H1 (cell line): ENCODE data around the gene HMGB4. TPM values are rescaled to one million over a fixed set of nuclear protein-coding genes. Genes with fewer than 3 reads are reported as not detected.

Experiments
- CTCF ChIA-PET: fragments of 300-600 bp; sonication (Branson Sonifier 250); formaldehyde crosslinking; loops from one replicate; lab custom pipeline; 2021; ENCODE audit not compliant: partially characterized antibody; lab: Charles Lee
- POLR2A ChIA-PET: fragments of 300-600 bp; sonication (Branson Sonifier 250); formaldehyde crosslinking; loops from one replicate; lab custom pipeline; 2021; ENCODE audit warnings: inconsistent platforms; ENCODE audit not compliant: partially characterized antibody; lab: Charles Lee
- DNase-seq, 2 experiments: peaks; one replicate each; pipeline versions ENCODE4 v3.0.0 to v3.0.0-alpha.2; 2010 to 2022; ENCODE audit warnings: low spot score in 2 of 2, low read depth in 1 of 2, mixed read lengths in 1 of 2
- FAIRE-seq: peaks from 2 replicates; lab custom pipeline; 2011; peaks lifted over from hg19 to GRCh38; lab: Jason Lieb, UNC
- H2AFZ ChIP-seq: 2 replicates; pipeline ENCODE4 v1.8.1; 2012; ENCODE audit warnings: low read length, inconsistent platforms
- H2AK5ac ChIP-seq: 2 replicates; pipeline ENCODE4 v1.6.1; 2013; ENCODE audit warnings: low read depth, low read length
- H2BK120ac ChIP-seq: replicated peaks from 2 replicates; pipeline ENCODE3; 2013; ENCODE audit warnings: low read depth, low read length, inconsistent platforms
- H2BK12ac ChIP-seq: 2 replicates; pipeline ENCODE4 v1.6.1; 2013; ENCODE audit warnings: low read depth, low read length
- H2BK15ac ChIP-seq: 2 replicates; pipeline ENCODE4 v1.6.1; 2013; ENCODE audit warnings: low read length
- H2BK20ac ChIP-seq: 2 replicates; pipeline ENCODE4 v1.6.1; 2013; ENCODE audit warnings: low read length
- H2BK5ac ChIP-seq: 2 replicates; pipeline ENCODE4 v1.6.1; 2013; ENCODE audit warnings: low read depth, low read length
- H3K14ac ChIP-seq: 2 replicates; pipeline ENCODE4 v1.6.1; 2013; ENCODE audit warnings: inconsistent platforms; ENCODE audit not compliant: insufficient read length
- H3K18ac ChIP-seq: 2 replicates; pipeline ENCODE4 v1.6.1; 2013; ENCODE audit warnings: low read length; ENCODE audit errors: extremely low read depth
- H3K23ac ChIP-seq: 2 replicates; pipeline ENCODE4 v1.6.1; 2013; ENCODE audit warnings: inconsistent platforms; ENCODE audit not compliant: insufficient read length
- H3K23me2 ChIP-seq: 2 replicates; pipeline ENCODE4 v1.6.1; 2013; ENCODE audit warnings: low read depth, low read length
- H3K27ac ChIP-seq: 2 replicates; pipeline ENCODE4 v1.6.1; 2011; ENCODE audit warnings: low read depth, low read length, inconsistent platforms
- H3K27me3 ChIP-seq, 4 experiments: replicated peaks in 1 of 4; 1 replicate in 1 of 4; 2 replicates in 3 of 4; pipeline versions ENCODE4 v1.6.1 to v1.8.1; 2011 to 2013; ENCODE audit warnings: low read length in 3 of 4, mild to moderate bottlenecking in 3 of 4, inconsistent platforms in 2 of 4, mixed read lengths in 2 of 4, moderate library complexity in 1 of 4; ENCODE audit not compliant: control insufficient read depth in 3 of 4, insufficient read depth in 3 of 4; ENCODE audit errors: extremely low read depth in 1 of 4
- H3K36me3 ChIP-seq, 4 experiments: 2 replicates each; pipeline versions ENCODE4 v1.6.1 to v1.8.1; 2011 to 2013; ENCODE audit warnings: mild to moderate bottlenecking in 4 of 4, low read length in 3 of 4, moderate library complexity in 2 of 4, control low read depth in 1 of 4, inconsistent platforms in 1 of 4; ENCODE audit not compliant: insufficient read depth in 4 of 4, control insufficient read depth in 2 of 4
- H3K4ac ChIP-seq: replicated peaks from 2 replicates; pipeline ENCODE3; 2013; ENCODE audit warnings: low read length, low read depth, mixed read lengths, inconsistent platforms; ENCODE audit not compliant: insufficient read length
- H3K4me1 ChIP-seq, 4 experiments: replicated peaks in 1 of 4; 1 replicate in 1 of 4; 2 replicates in 3 of 4; pipeline versions ENCODE4 v1.6.1 to v1.8.1; 2011 to 2013; ENCODE audit warnings: low read length in 3 of 4, inconsistent platforms in 2 of 4, mixed read lengths in 1 of 4; ENCODE audit not compliant: insufficient read depth in 4 of 4, control insufficient read depth in 3 of 4
- H3K4me2 ChIP-seq, 2 experiments: 2 replicates each; pipeline versions ENCODE4 v1.6.1 to v1.8.1; 2011 to 2013; ENCODE audit warnings: low read depth in 2 of 2, low read length in 2 of 2, control low read depth in 1 of 2, inconsistent platforms in 1 of 2, mild to moderate bottlenecking in 1 of 2; ENCODE audit not compliant: insufficient read depth in 1 of 2
- H3K4me3 ChIP-seq, 4 experiments: fragments of 200-600, 300-600 bp in 1 of 4; sonication (generic), shearing (Covaris generic), sonication (Bioruptor Twin) in 1 of 4; 2 replicates each; pipeline versions ENCODE4 v1.5.1 to v1.8.1; 2011 to 2016; ENCODE audit warnings: low read length in 4 of 4, low read depth in 3 of 4, control low read depth in 2 of 4, inconsistent platforms in 2 of 4, mild to moderate bottlenecking in 2 of 4, mixed read lengths in 1 of 4, moderate library complexity in 1 of 4; ENCODE audit not compliant: insufficient read depth in 2 of 4; ENCODE audit errors: extremely low read depth in 1 of 4
- H3K56ac ChIP-seq: replicated peaks from 2 replicates; pipeline ENCODE3; 2013; ENCODE audit warnings: low read depth, mild to moderate bottlenecking, mixed read lengths, low read length, inconsistent platforms; ENCODE audit not compliant: insufficient read length
- H3K79me1 ChIP-seq: 2 replicates; pipeline ENCODE4 v1.6.1; 2013; ENCODE audit warnings: low read depth, low read length, control low read depth
- H3K79me2 ChIP-seq, 2 experiments: 2 replicates each; pipeline versions ENCODE4 v1.6.1 to v1.8.1; 2012 to 2013; ENCODE audit warnings: low read length in 2 of 2, mild to moderate bottlenecking in 2 of 2, inconsistent platforms in 1 of 2; ENCODE audit not compliant: insufficient read depth in 2 of 2, control insufficient read depth in 1 of 2
- H3K9ac ChIP-seq, 4 experiments: replicated peaks in 1 of 4; 1 replicate in 1 of 4; 2 replicates in 3 of 4; pipeline versions ENCODE4 v1.6.1 to v1.8.1; 2011 to 2013; ENCODE audit warnings: low read depth in 3 of 4, low read length in 3 of 4, control low read depth in 2 of 4, mild to moderate bottlenecking in 2 of 4, moderate library complexity in 2 of 4, inconsistent platforms in 1 of 4; ENCODE audit errors: extremely low read depth in 1 of 4
- H3K9me3 ChIP-seq, 2 experiments: 2 replicates each; pipeline versions ENCODE4 v1.6.1 to v1.8.1; 2012 to 2013; ENCODE audit warnings: mild to moderate bottlenecking in 2 of 2, moderate library complexity in 2 of 2, control low read depth in 1 of 2, inconsistent platforms in 1 of 2, low read depth in 1 of 2, low read length in 1 of 2, mixed read lengths in 1 of 2; ENCODE audit not compliant: insufficient read depth in 2 of 2
- H4K20me1 ChIP-seq, 2 experiments: replicated peaks in 1 of 2; 2 replicates each; pipeline versions ENCODE3 to v1.8.1; 2011 to 2013; ENCODE audit warnings: inconsistent platforms in 2 of 2, low read length in 2 of 2, mild to moderate bottlenecking in 1 of 2; ENCODE audit not compliant: insufficient read depth in 2 of 2, control insufficient read depth in 1 of 2
- H4K5ac ChIP-seq: 2 replicates; pipeline ENCODE4 v1.6.1; 2013; ENCODE audit warnings: low read length, low read depth, mixed read lengths, inconsistent platforms; ENCODE audit not compliant: insufficient read length
- H4K8ac ChIP-seq: 2 replicates; pipeline ENCODE4 v1.8.0; 2013; ENCODE audit warnings: mild to moderate bottlenecking, moderate library complexity, low read length, inconsistent platforms; ENCODE audit not compliant: insufficient read depth; ENCODE audit errors: extremely low read depth
- H4K91ac ChIP-seq: replicated peaks from 2 replicates; pipeline ENCODE3; 2013; ENCODE audit warnings: low read length, mixed read lengths, inconsistent platforms; ENCODE audit not compliant: insufficient read length
- EP300 ChIP-seq, 2 experiments: IDR thresholded peaks; 1 replicate in 1 of 2; 2 replicates in 1 of 2; pipeline ENCODE4 v1.6.1; 2011 to 2012; ENCODE audit warnings: low read depth in 2 of 2, low read length in 2 of 2, mild to moderate bottlenecking in 2 of 2, borderline replicate concordance in 1 of 2, inconsistent platforms in 1 of 2, moderate library complexity in 1 of 2
- EZH2 ChIP-seq: fragments of 200-600 bp; sonication (generic); IDR thresholded peaks from 2 replicates; pipeline ENCODE4 v1.7.1; 2012; ENCODE audit warnings: low read depth, mild to moderate bottlenecking, moderate library complexity, low read length, inconsistent platforms; ENCODE audit not compliant: severe bottlenecking
- FOSL1 ChIP-seq: IDR thresholded peaks from 2 replicates; pipeline ENCODE4 v1.6.1; 2011; ENCODE audit warnings: mild to moderate bottlenecking, low read depth, low read length, moderate library complexity; ENCODE audit not compliant: insufficient read depth
- GABPA ChIP-seq: IDR thresholded peaks from 2 replicates; pipeline ENCODE4 v1.6.1; 2011; ENCODE audit warnings: mild to moderate bottlenecking, low read length, moderate library complexity, borderline replicate concordance; ENCODE audit not compliant: insufficient read depth
- POLR2AphosphoS5 ChIP-seq: IDR thresholded peaks from 2 replicates; pipeline ENCODE4 v1.6.1; 2011; ENCODE audit warnings: low read depth, low read length
- RBBP5 ChIP-seq: IDR thresholded peaks from 2 replicates; pipeline ENCODE4 v1.7.1; 2012; ENCODE audit warnings: low read depth, mild to moderate bottlenecking, inconsistent platforms, low read length, moderate library complexity, borderline replicate concordance
- RNF2 ChIP-seq: fragments of 200-900, 300-1000 bp; sonication (generic); IDR thresholded peaks from 2 replicates; pipeline ENCODE4 v1.7.1; 2016; ENCODE audit warnings: borderline replicate concordance, low read depth, mild to moderate bottlenecking, antibody characterized with exemption, low read length; ENCODE audit not compliant: poor library complexity, severe bottlenecking; ENCODE audit errors: missing control alignments
- SIN3A ChIP-seq, 2 experiments: IDR thresholded peaks in 1 of 2; conservative IDR thresholded peaks in 1 of 2; 2 replicates each; pipeline ENCODE4 v1.6.1; 2011 to 2012; ENCODE audit warnings: low read length in 2 of 2, improper control_type of control experiment in 1 of 2, low read depth in 1 of 2, mild to moderate bottlenecking in 1 of 2
- SP1 ChIP-seq: IDR thresholded peaks from 2 replicates; pipeline ENCODE4 v1.6.1; 2011; ENCODE audit warnings: low read depth, low read length
- SRF ChIP-seq: IDR thresholded peaks from 2 replicates; pipeline ENCODE4 v1.6.1; 2011; ENCODE audit warnings: mild to moderate bottlenecking, low read depth, low read length, moderate library complexity
- TBP ChIP-seq: IDR thresholded peaks from 2 replicates; pipeline ENCODE4 v1.6.1; 2011; ENCODE audit warnings: low read depth, low read length, improper control_type of control experiment
- TEAD4 ChIP-seq: IDR thresholded peaks from 2 replicates; pipeline ENCODE4 v1.6.1; 2012; ENCODE audit warnings: low read depth, low read length, inconsistent platforms, mixed read lengths
- WGBS, 2 experiments: shearing (Covaris generic) in 1 of 2; methylation state at CpG; one replicate each; pipeline versions ENCODE4 v1.1.6 to v1.1.7; 2013 to 2015; ENCODE audit warnings: low lambda C conversion rate in 2 of 2, mixed read lengths in 2 of 2, inconsistent platforms in 1 of 2, low coverage in 1 of 2, missing lambda C conversion rate in 1 of 2; ENCODE audit not compliant: insufficient replicate concordance in 2 of 2, insufficient coverage in 1 of 2, insufficient read length in 1 of 2; ENCODE audit errors: extremely low coverage in 1 of 2, missing lambda C conversion rate in 1 of 2; 5-methylcytosine and 5-hydroxymethylcytosine counted together
- polyA plus RNA-seq, 7 experiments: library from polyadenylated mRNA; depleted of rRNA in 3 of 7; stranded (reverse) in 5 of 7; unstranded in 2 of 7; fragments of >200 nt in 5 of 7; fragments of 200-250 nt in 2 of 7; gene quantifications; 1 replicate in 5 of 7; 2 replicates in 1 of 7; 4 replicates in 1 of 7; pipeline versions ENCODE4 v1.2.1 to v1.2.3, GENCODE V29; 2011 to 2013; ENCODE audit warnings: missing spikeins in 2 of 7, mixed read lengths in 2 of 7
- total RNA-seq: library from RNA; stranded (reverse); fragmentation: NEBNext Ultra II Directional; extraction: Animal tissue kit (Norgen Biotek cat#: 25700); gene quantifications from 2 replicates; pipeline ENCODE4 v1.2.1, GENCODE V29; 2021

Gene HMGB4
- total and polyA plus RNA-seq, 2 of the 8 experiments (the other 6 are each of a cell fraction or from before 2014, with no cell fraction given) = not detected

DNA sequence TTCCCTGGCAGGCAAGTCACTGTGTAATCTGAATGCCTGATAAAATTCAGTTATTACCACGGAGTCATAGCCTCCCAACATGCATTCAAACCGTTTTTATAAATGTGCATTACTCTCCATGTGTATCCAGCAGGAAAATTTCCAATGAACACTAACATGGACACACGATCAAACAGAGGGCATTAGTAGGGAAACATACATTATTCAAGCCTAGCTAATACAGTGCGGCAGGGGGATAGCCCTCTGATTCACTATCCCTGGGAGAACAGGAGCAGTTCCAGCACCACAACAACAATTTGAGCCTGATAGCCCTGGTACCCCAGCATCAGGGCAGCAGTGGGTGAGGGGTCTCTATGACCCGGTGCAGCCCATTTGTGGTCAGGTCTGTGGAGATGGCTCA, 35.8 kb upstream of the HMGB4 start:
- 55% methylated on average over 5 of the region's 5 CpGs; no CpG with 5 or more reads in 1 of the 2 experiments for WGBS, 2 experiments
- POLR2A ChIA-PET = no interaction called here

More for the DNA sequence above, 35.8 kb upstream of the HMGB4 start:
- Histone ChIP-seq H3K79me2 (no peaks in the 10 kb centered on the region), H2AFZ (no peak overlapping the region), H3K9ac (no peak overlapping the region), H3K4ac (no peak overlapping the region), H3K9me3 (peaks cover 9 to 18% of the 10 kb centered on the region in 2 experiments; a peak in 3 of 4 replicates), H2AK5ac (no peak overlapping the region), H2BK20ac (no peak overlapping the region), H2BK15ac (no peak overlapping the region), H3K18ac (no peak overlapping the region), H3K56ac (no peak overlapping the region), H3K4me1 (no peaks in the 10 kb centered on the region), H3K4me3 (no peak overlapping the region), H4K91ac (no peak overlapping the region), H3K14ac (no peak overlapping the region), H4K20me1 (no peaks in the 10 kb centered on the region), H2BK12ac (no peak overlapping the region), H4K5ac (no peak overlapping the region), H3K36me3 (peaks cover 0 to 5% (median 0%) of the 10 kb centered on the region in 4 experiments; a peak in 1 of 8 replicates), H4K8ac (no peak overlapping the region), H3K27ac (no peak overlapping the region), H3K4me2 (no peak overlapping the region), H3K23me2 (no peaks in the 10 kb centered on the region), H2BK120ac (no peak overlapping the region), H3K27me3 (no peaks in the 10 kb centered on the region), H3K23ac (no peak overlapping the region), H3K79me1 (no peaks in the 10 kb centered on the region), H2BK5ac (no peak overlapping the region)
- no peak for DNase-seq
- CTCF ChIA-PET = interaction anchor here (0.7 kb wide), 1 partner anchor 818 kb away, joined by 4 read pairs; no protein-coding TSS in a partner anchor
- FAIRE-seq = no peak
- TF ChIP-seq SP1 (no peak), RBBP5 (no peak), TBP (no peak), SRF (no peak), EZH2 (no peak), SIN3A (conservative IDR thresholded peaks at IDR 0.05 in 1 of 2, IDR thresholded peaks at IDR 0.05 in 1 of 2; ENCODE audit: low read depth in 1 of 2, low read length in 2 of 2) (no peak), EP300 (IDR thresholded peaks at IDR 0.05; ENCODE audit: borderline replicate concordance in 1 of 2, low read depth in 2 of 2, low read length in 2 of 2) (no peak), TEAD4 (no peak), FOSL1 (no peak), GABPA (no peak), POLR2AphosphoS5 (no peak), RNF2 (no peak)
